Measurements from ENCODE around the gene PCDHB3.
A peak's percentile ranks its signal among the peaks of the same experiment; 100 is the strongest.
"Not testable (repeated sequence)": the region's sequence is repeated elsewhere in the genome, so short reads cannot be mapped to it uniquely, and the experiment has no call there.

The PCDHB3 gene

GRCh38 chr5:141084487-141084989, 15.7 kb upstream of the PCDHB3 start:
- DNase-seq = peak in 1 of 2 donors; percentile 74
- Histone ChIP-seq H3K27me3 (peaks cover 0 to 3% of the 10 kb centered on the region in 2 donors), H3K4me3 (peak overlapping the region; percentile 53 to 56), H3K36me3 (no peaks in the 10 kb centered on the region), H3K27ac (peak overlapping the region in 1 of 2 donors; percentile 73), H3K4me1 (no peaks in the 10 kb centered on the region), H3K9me3 (peaks cover 0 to 22% (median 15%) of the 10 kb centered on the region in 3 donors)
- peak; percentile 25 to 42 for TF ChIP-seq CTCF (IDR thresholded peaks at IDR 0.05)
- intact Hi-C loops (cut with DNase I; ENCODE audit: low total_unique reads) = no loop called here

GRCh38 chr5:141094481-141095262, 5.6 kb upstream of the PCDHB3 start, which contains the start of gene PCDHB2:
Gene PCDHB2, plus strand, starts transcription at chr5:141094615. Its CDS starts 176 bp downstream, at chr5:141094791.
- peak in 1 of 2 donors; percentile 25 for DNase-seq
- H3K36me3 ChIP-seq = peaks cover 0 to 3% (median 0%) of the 10 kb centered on the region in 3 donors
- intact Hi-C loops (cut with DNase I; ENCODE audit: low total_unique reads) = no loop called here
- H3K4me3 ChIP-seq = peak within 1 kb of the TSS; percentile 17 to 29
- no peak for TF ChIP-seq CTCF (IDR thresholded peaks at IDR 0.05)
- H3K9me3 ChIP-seq = peaks cover 3 to 78% (median 49%) of the 10 kb centered on the region in 3 donors
- H3K4me1 ChIP-seq = no peaks in the 10 kb centered on the region
- peaks cover 0 to 4% of the 10 kb centered on the region in 2 donors for H3K27me3 ChIP-seq
- H3K27ac ChIP-seq = no peak within 1 kb of the TSS

GRCh38 chr5:141095263-141095641, 5.0 kb upstream of the PCDHB3 start:
- Histone ChIP-seq H3K9me3 (peaks cover 6 to 81% (median 46%) of the 10 kb centered on the region in 3 donors), H3K4me1 (no peaks in the 10 kb centered on the region), H3K27ac (no peak overlapping the region), H3K27me3 (peaks cover 0 to 4% of the 10 kb centered on the region in 2 donors), H3K4me3 (peak overlapping the region in 1 of 2 donors; percentile 29), H3K36me3 (peaks cover 0 to 3% (median 0%) of the 10 kb centered on the region in 3 donors)
- DNase-seq = no peak
- TF ChIP-seq CTCF (IDR thresholded peaks at IDR 0.05) = no peak
- intact Hi-C loops (cut with DNase I; ENCODE audit: low total_unique reads) = no loop called here

GRCh38 chr5:141096181-141096580, 4.1 kb upstream of the PCDHB3 start:
- DNase-seq; H3K36me3 ChIP-seq; intact Hi-C loops (cut with DNase I; ENCODE audit: low total_unique reads); H3K4me1 ChIP-seq; H3K27ac ChIP-seq; H3K4me3 ChIP-seq; H3K27me3 ChIP-seq: not testable (repeated sequence)
- peaks cover 10 to 83% (median 49%) of the 10 kb centered on the region in 3 donors for H3K9me3 ChIP-seq

GRCh38 chr5:141096586-141096985, 3.7 kb upstream of the PCDHB3 start:
- peaks cover 10 to 87% (median 51%) of the 10 kb centered on the region in 3 donors for H3K9me3 ChIP-seq
- intact Hi-C loops (cut with DNase I; ENCODE audit: low total_unique reads); DNase-seq; H3K27me3 ChIP-seq; H3K27ac ChIP-seq; H3K4me1 ChIP-seq; H3K4me3 ChIP-seq; H3K36me3 ChIP-seq: not testable (repeated sequence)

- no peak for DNase-seq
- no peak for TF ChIP-seq CTCF (IDR thresholded peaks at IDR 0.05)
- Histone ChIP-seq H3K9me3 (peaks cover 6 to 66% (median 46%) of the 10 kb centered on the region in 3 donors), H3K27me3 (no peaks in the 10 kb centered on the region), H3K27ac (no peak overlapping the region), H3K4me1 (no peaks in the 10 kb centered on the region), H3K36me3 (no peaks in the 10 kb centered on the region), H3K4me3 (peak overlapping the region in 1 of 2 donors; percentile 18)
- intact Hi-C loops (cut with DNase I; ENCODE audit: low total_unique reads) = no loop called here
These were observed 786 bp downstream of the PCDHB3 start for GRCh38 chr5:141101059-141101458.

- H3K27ac ChIP-seq; DNase-seq; intact Hi-C loops (cut with DNase I; ENCODE audit: low total_unique reads); H3K4me1 ChIP-seq; H3K36me3 ChIP-seq; H3K27me3 ChIP-seq; H3K4me3 ChIP-seq: not testable (repeated sequence)
- peaks cover 6 to 63% (median 43%) of the 10 kb centered on the region in 3 donors for H3K9me3 ChIP-seq
These were observed 1.8 kb downstream of the PCDHB3 start for GRCh38 chr5:141102070-141102469.

GRCh38 chr5:141102471-141102870, 2.2 kb downstream of the PCDHB3 start:
- H3K27ac ChIP-seq; intact Hi-C loops (cut with DNase I; ENCODE audit: low total_unique reads); H3K36me3 ChIP-seq; DNase-seq; H3K4me1 ChIP-seq; H3K4me3 ChIP-seq; H3K27me3 ChIP-seq: not testable (repeated sequence)
- peaks cover 6 to 63% (median 43%) of the 10 kb centered on the region in 3 donors for H3K9me3 ChIP-seq

Data from tibial artery (tissue), 4 donors.